CD4-positive, alpha-beta T cell (primary cell): ENCODE results near the gene GPATCH11. TPM values are rescaled to one million over a fixed set of nuclear protein-coding genes. Genes with fewer than 3 reads are reported as not detected.

Source experiments
- ATAC-seq: fragments of 200-7000 bp; cut with Tn5 transposase; one replicate; pipeline ENCODE4 v1.10.0; 2022; ENCODE audit warnings: mild to moderate bottlenecking; ENCODE audit not compliant: poor library complexity
- CTCF ChIA-PET: fragments of 350-600 bp; sonication (Branson Sonifier 250); formaldehyde crosslinking; loops from one replicate; lab custom pipeline; 2021; ENCODE audit warnings: antibody characterized with exemption, inconsistent platforms; lab: Charles Lee
- POLR2A ChIA-PET: fragments of 350-600 bp; sonication (Branson Sonifier 250); formaldehyde crosslinking; loops from one replicate; lab custom pipeline; 2021; ENCODE audit warnings: antibody characterized with exemption, inconsistent platforms; lab: Charles Lee
- DNase-seq, 14 experiments: peaks; one replicate each; pipeline ENCODE4 v3.0.0-alpha.2; 2013 to 2020; ENCODE audit warnings: mixed read lengths in 2 of 14
- H3K27ac ChIP-seq, 2 donors: one replicate each; pipeline versions ENCODE4 v1.5.1 to v1.7.0; 2013; ENCODE audit warnings: low read length in 2 of 2, low read depth in 1 of 2, mild to moderate bottlenecking in 1 of 2
- H3K27me3 ChIP-seq, 2 experiments: 1 replicate in 1 of 2; 2 replicates in 1 of 2; pipeline versions ENCODE4 v1.6.1 to v1.7.0; 2013; ENCODE audit warnings: low read length in 2 of 2, control low read depth in 1 of 2, mild to moderate bottlenecking in 1 of 2, moderate library complexity in 1 of 2; ENCODE audit not compliant: insufficient read depth in 2 of 2, control insufficient read depth in 1 of 2
- H3K36me3 ChIP-seq: one replicate; pipeline ENCODE4 v1.6.1; 2013; ENCODE audit warnings: low read length, control low read depth; ENCODE audit not compliant: insufficient read depth
- H3K4me1 ChIP-seq: one replicate; pipeline ENCODE4 v1.6.1; 2013; ENCODE audit warnings: low read length, control low read depth; ENCODE audit not compliant: insufficient read depth
- H3K4me3 ChIP-seq: one replicate; pipeline ENCODE4 v1.5.1; 2013; ENCODE audit warnings: mild to moderate bottlenecking, low read length, moderate library complexity
- H3K9me3 ChIP-seq, 2 experiments: 1 replicate in 1 of 2; 2 replicates in 1 of 2; pipeline versions ENCODE4 v1.6.1 to v1.7.0; 2013; ENCODE audit warnings: low read length in 2 of 2, mild to moderate bottlenecking in 2 of 2, control low read depth in 1 of 2, moderate library complexity in 1 of 2; ENCODE audit not compliant: control insufficient read depth in 1 of 2, insufficient read depth in 1 of 2
- H3K27ac Mint-ChIP-seq: one replicate; pipeline ENCODE4 v1.8.0; 2020; ENCODE audit warnings: mixed read lengths
- H3K27me3 Mint-ChIP-seq: one replicate; pipeline ENCODE4 v1.8.0; 2021; ENCODE audit warnings: mixed read lengths
- H3K36me3 Mint-ChIP-seq: one replicate; pipeline ENCODE4 v1.8.0; 2021; ENCODE audit warnings: low read depth, mixed read lengths
- H3K4me1 Mint-ChIP-seq: one replicate; pipeline ENCODE4 v1.8.0; 2021; ENCODE audit warnings: low read depth, mixed read lengths
- H3K4me3 Mint-ChIP-seq: one replicate; pipeline ENCODE4 v1.8.0; 2020; ENCODE audit warnings: mild to moderate bottlenecking, mixed read lengths
- H3K9me3 Mint-ChIP-seq: one replicate; pipeline ENCODE4 v1.8.0; 2020; ENCODE audit warnings: mixed read lengths
- intact Hi-C, 2 experiments: fragments of 100-400 bp; cut with DNase I in 1 of 2; cut with micrococcal nuclease in 1 of 2; formaldehyde crosslinking; loops; one replicate each; pipeline versions ENCODE4 v1.15.1 to v1.9.0; 2023 to 2025; cut with DNase I, micrococcal nuclease
- total RNA-seq, 174 experiments: library from RNA in 2 of 174; stranded (reverse) in 2 of 174; gene quantifications; one replicate each; pipeline ENCODE4 v1.2.3 and lab custom pipeline; 2021 to 2026
- TF ChIP-seq, protein P1 (sequence below): fragments of 200-600 bp; IDR thresholded peaks from one replicate; pipeline ENCODE4 v1.8.0; 2022; ENCODE audit warnings: antibody characterized with exemption, mild to moderate bottlenecking

GPATCH11 gene
- total RNA-seq, 2 experiments from 2014 or later, result 4.0 to 4.1 TPM

DNA sequence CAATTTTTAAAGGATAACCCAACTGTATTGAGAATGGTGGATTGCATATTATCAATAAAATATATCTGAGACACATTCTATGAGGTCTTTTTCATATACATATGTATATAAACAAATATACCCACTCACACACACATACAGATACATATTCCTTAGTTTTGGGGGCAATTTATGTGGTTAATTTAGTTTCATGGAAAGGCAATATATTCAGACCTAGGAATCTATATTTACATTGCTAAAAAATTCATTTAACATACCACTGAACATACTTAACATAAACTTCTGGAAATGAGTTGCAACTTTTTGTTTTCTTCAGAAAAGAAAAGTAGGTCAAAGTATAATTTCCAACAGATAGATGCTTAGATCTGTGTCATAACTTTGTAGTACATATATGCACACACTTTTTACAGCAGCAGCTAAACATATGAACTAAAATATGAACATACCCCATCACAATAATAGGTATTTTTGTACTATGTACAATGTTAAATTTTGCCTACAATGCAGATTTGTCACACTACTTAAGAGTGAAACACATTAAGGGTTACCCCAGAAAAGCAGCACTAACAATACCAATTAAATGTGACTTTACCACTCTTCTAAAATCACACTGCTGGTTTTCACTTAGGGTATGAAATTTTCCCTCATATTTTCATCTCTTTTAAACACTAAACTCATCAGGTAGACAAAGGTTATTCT, 23.2 kb upstream of the GPATCH11 start:
- H3K9me3 ChIP-seq, result no peaks in the 10 kb centered on the region
- no peaks in the 10 kb centered on the region for H3K4me1 ChIP-seq
- no peaks in the 10 kb centered on the region for H3K27me3 Mint-ChIP-seq
- ATAC-seq, result no peak
- peaks cover 90% of the 10 kb centered on the region for H3K36me3 Mint-ChIP-seq
- H3K27ac Mint-ChIP-seq, result no peak overlapping the region
- no peaks in the 10 kb centered on the region for H3K9me3 Mint-ChIP-seq
- H3K4me1 Mint-ChIP-seq, result no peaks in the 10 kb centered on the region
- peaks cover 89% of the 10 kb centered on the region for H3K36me3 ChIP-seq
- H3K4me3 Mint-ChIP-seq, result no peak overlapping the region
- intact Hi-C loops, result no loop called here
- CTCF ChIA-PET, result no interaction called here
- DNase-seq, result no peak
- TF ChIP-seq, protein P1, sequence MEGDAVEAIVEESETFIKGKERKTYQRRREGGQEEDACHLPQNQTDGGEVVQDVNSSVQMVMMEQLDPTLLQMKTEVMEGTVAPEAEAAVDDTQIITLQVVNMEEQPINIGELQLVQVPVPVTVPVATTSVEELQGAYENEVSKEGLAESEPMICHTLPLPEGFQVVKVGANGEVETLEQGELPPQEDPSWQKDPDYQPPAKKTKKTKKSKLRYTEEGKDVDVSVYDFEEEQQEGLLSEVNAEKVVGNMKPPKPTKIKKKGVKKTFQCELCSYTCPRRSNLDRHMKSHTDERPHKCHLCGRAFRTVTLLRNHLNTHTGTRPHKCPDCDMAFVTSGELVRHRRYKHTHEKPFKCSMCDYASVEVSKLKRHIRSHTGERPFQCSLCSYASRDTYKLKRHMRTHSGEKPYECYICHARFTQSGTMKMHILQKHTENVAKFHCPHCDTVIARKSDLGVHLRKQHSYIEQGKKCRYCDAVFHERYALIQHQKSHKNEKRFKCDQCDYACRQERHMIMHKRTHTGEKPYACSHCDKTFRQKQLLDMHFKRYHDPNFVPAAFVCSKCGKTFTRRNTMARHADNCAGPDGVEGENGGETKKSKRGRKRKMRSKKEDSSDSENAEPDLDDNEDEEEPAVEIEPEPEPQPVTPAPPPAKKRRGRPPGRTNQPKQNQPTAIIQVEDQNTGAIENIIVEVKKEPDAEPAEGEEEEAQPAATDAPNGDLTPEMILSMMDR, result no peak
- H3K27me3 ChIP-seq, result no peaks in the 10 kb centered on the region
- POLR2A ChIA-PET, result no interaction called here
- H3K4me3 ChIP-seq, result no peak overlapping the region
- H3K27ac ChIP-seq, result no peak overlapping the region

DNA sequence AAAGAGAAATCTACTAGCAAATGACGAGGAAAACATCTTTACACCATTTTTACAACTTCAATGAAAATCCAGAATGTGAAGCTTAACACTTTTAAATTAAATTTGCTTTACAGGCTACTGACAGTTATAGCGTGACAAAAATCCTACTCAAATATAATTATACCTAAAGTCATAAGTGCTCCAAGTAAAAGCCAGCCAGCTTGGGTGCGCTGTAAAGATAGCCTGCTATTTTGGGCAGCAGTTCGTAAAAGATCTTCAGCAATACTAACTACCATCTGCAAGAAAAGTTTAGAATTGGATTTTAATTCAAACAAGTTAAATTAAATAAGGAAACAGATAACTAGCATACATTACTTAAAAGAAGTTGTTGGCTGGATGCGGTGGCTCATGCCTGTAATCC, 22.5 kb upstream of the GPATCH11 start:
- no peak overlapping the region for H3K27ac Mint-ChIP-seq
- no peaks in the 10 kb centered on the region for H3K27me3 ChIP-seq
- no peak overlapping the region for H3K4me3 Mint-ChIP-seq
- no peaks in the 10 kb centered on the region for H3K4me1 Mint-ChIP-seq
- peaks cover 89% of the 10 kb centered on the region for H3K36me3 ChIP-seq
- H3K9me3 Mint-ChIP-seq, result no peaks in the 10 kb centered on the region
- intact Hi-C loops, result no loop called here
- no peaks in the 10 kb centered on the region for H3K4me1 ChIP-seq
- no peaks in the 10 kb centered on the region for H3K27me3 Mint-ChIP-seq
- H3K9me3 ChIP-seq, result no peaks in the 10 kb centered on the region
- POLR2A ChIA-PET, result no interaction called here
- no peak overlapping the region for H3K27ac ChIP-seq
- TF ChIP-seq, protein P1, result no peak
- no peak overlapping the region for H3K4me3 ChIP-seq
- H3K36me3 Mint-ChIP-seq, result peaks cover 88% of the 10 kb centered on the region
- no peak for ATAC-seq
- DNase-seq, result no peak
- CTCF ChIA-PET, result no interaction called here

DNA sequence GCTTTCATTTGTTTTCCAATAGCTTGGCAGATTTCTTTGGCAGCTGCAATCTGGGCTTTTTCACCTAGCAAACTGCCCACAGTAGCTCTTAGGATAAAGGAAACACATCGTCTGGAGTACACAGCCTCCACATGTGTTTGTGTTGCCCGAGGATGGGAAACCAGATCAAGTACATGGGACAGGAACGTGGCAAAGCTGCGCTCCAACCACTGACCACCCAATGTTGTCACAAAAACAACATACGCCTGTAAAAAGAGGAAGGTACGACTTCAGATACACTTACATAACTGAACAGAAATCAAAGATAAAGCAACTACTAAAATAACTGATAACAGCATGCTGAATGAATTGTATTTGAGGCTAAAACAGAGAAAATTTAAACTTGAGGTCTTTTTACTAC, 15.6 kb upstream of the GPATCH11 start:
- peaks cover 18% of the 10 kb centered on the region for H3K4me1 Mint-ChIP-seq
- no peak for ATAC-seq
- POLR2A ChIA-PET, result interaction anchor here (0.6 to 2.2 kb wide), 2 partner anchors 10 to 16 kb away, joined by 4 to 8 read pairs; partner anchors contain the start of genes GPATCH11 and HEATR5B
- no peaks in the 10 kb centered on the region for H3K4me1 ChIP-seq
- no peaks in the 10 kb centered on the region for H3K27me3 ChIP-seq
- peaks cover 92% of the 10 kb centered on the region for H3K36me3 ChIP-seq
- CTCF ChIA-PET, result no interaction called here
- H3K27me3 Mint-ChIP-seq, result no peaks in the 10 kb centered on the region
- peaks cover 82% of the 10 kb centered on the region for H3K36me3 Mint-ChIP-seq
- intact Hi-C loops, result no loop called here
- no peak overlapping the region for H3K27ac ChIP-seq
- H3K4me3 ChIP-seq, result no peak overlapping the region
- H3K4me3 Mint-ChIP-seq, result no peak overlapping the region
- DNase-seq, result no peak
- no peak overlapping the region for H3K27ac Mint-ChIP-seq
- H3K9me3 ChIP-seq, result no peaks in the 10 kb centered on the region
- no peaks in the 10 kb centered on the region for H3K9me3 Mint-ChIP-seq
- TF ChIP-seq, protein P1, result no peak
